Activated CD4-positive, alpha-beta T cell treated with anti-CD3 and anti-CD28 coated beads for 1 hour (primary cell): ENCODE results near the gene H1-8.
"Not testable (repeated sequence)": the region's sequence is repeated elsewhere in the genome, so short reads cannot be mapped to it uniquely, and the experiment has no call there.

ENCODE experiments used
- DNase-seq: peaks from one replicate; pipeline ENCODE4 v3.0.0-alpha.2; 2020

Gene H1-8

DNA sequence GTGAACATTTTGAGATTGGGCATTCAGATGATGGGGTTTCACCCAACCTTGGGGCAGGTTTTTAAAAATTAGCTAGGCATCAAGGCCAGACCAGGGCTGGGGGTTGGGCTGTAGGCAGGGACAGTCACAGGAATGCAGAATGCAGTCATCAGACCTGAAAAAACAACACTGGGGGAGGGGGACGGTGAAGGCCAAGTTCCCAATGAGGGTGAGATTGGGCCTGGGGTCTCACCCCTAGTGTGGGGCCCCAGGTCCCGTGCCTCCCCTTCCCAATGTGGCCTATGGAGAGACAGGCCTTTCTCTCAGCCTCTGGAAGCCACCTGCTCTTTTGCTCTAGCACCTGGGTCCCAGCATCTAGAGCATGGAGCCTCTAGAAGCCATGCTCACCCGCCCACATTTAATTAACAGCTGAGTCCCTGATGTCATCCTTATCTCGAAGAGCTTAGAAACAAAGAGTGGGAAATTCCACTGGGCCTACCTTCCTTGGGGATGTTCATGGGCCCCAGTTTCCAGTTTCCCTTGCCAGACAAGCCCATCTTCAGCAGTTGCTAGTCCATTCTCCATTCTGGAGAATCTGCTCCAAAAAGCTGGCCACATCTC, 8.4 kb upstream of the H1-8 start:
- DNase-seq: no peak

DNA sequence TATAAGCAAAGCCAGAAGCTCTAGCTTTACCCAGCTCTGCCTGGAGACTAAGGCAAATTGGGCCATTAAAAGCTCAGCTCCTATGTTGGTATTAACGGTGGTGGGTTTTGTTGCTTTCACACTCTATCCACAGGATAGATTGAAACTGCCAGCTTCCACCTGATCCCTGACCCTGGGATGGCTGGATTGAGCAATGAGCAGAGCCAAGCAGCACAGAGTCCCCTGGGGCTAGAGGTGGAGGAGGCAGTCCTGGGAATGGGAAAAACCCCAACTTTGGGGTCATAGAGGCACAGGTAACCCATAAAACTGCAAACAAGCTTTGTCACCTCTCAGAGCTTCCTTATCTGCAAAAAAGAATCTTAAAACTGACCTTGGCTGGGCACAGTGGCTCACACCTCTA, 7.9 kb upstream of the H1-8 start:
- DNase-seq: no peak

DNA sequence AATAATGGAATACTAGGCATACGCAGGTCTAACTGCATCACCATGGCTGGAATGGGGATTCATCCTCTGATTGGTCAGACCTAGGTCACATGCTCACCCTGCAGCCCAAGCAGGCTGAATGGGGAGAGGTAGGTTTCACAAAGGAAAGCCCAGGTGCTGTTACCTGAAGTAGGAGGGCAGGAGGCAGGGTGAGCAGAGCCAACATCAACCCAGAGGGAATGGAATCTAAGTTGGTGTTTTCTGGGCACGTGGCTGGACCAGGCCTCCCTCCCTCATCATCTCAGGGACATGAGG, 6.7 kb upstream of the H1-8 start:
- no peak for DNase-seq

DNA sequence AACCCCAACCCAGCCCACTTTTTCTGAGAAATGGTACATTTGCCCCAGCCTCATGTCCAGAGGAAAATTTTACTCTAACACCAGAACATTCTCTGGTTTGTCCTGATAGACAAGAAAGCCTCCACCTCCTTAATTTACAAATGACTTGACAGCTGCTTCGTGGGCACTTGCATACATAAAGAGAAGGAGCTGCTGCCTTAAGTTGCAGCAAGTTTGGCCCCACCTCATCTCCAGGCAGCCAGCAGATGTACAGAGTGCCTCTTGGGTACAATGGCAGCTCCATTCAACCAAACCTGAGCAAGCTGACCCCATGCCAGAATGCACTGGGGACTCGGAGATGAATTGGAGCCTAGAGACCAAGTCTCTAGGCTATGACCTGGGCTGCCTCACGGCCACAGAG, 6.2 kb upstream of the H1-8 start:
- no peak for DNase-seq

DNA sequence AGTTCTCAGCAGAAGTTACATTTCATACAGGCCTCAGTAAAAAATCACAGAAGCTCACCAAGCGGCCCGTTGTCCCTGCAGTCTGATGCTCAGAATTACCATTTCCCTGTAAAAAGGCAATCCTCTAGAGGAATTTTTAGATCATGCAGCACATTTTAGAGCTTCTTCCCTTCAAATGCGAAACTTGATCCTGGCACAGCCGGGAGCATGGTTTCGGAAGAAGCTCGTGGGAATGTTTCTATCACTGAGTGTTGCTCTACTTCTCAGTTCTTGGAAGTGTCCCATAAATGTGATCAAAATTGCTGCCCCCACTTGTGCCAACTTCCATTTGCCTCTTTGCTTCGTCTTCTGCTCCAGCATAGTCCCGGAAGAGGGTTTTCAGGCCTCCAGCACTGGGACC, 3.8 kb upstream of the H1-8 start:
- DNase-seq: no peak

DNA sequence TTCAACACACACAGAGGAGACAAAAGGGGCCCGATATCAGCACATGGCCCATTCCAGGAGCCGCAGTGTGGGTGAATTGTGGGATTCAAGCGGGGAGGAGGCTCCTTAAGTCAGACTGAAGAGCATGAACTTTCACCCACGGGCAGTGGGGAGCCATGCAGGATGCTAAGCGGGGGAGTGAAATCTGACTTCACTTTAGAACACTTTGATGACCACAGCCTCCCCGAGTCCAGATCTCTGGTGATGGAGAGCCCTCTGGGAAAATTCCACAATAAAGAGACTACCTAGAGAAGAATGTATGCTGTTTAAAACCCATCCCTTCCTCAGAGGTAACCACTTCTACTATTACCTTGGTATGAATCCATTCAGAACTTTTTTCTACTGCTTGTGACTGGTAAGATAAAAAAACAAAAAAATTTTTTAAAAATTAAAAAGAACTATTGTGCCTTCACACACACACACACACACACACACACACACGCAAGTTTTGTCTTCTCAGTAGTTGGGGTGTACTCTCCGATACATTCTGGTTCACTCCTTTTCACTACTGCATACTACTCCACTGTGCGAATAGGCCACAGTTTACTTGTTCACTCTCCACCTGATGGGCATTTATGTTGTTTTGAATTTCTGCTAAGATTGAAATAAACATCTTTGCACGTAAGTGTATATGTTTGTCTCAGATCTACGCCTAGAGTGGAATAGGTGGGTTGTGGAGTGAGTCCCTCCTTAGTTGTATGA, 2.0 kb upstream of the H1-8 start:
- DNase-seq: no peak

DNA sequence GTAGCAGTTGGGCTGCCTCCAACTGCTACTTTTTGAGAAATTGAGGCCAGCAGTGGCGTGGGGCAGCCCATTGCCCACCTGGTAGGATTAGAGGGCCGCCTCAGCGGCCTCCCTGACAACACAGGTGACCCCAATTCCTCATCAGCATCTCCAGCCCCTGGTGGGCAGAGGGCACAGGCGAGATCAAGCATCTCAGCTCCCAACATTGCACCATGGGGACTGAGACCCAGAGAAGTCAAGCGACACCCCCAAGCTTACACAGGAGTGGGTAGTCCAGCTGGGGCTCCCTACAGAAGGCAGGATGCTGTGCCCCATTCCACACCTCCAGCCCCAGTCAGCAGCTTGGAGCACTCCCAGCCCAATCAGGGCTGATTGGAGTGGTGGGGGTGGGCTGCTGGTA, 228 bp upstream of the H1-8 start:
- DNase-seq: no peak

DNA sequence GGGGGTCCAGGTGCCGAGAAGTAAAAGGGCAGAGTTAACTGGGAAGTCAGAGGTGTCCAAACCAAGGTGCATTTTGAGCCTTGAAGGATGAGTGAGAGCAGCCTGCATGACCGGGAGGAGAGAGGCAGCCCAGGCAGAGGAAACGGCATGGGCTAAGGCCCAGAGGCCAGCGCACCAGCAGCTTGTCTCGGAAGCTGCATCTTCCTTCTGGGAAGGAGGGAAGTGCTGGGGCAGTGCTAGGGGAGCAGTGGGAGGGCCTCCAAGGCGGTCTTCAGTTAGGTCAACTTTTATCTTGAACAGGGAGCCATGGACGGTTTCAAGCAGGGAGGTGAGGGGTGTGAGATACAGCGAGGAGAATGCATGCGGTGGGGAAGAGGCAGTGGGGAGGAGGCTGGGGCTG, 1.0 kb downstream of the H1-8 start:
- no peak for DNase-seq

DNA sequence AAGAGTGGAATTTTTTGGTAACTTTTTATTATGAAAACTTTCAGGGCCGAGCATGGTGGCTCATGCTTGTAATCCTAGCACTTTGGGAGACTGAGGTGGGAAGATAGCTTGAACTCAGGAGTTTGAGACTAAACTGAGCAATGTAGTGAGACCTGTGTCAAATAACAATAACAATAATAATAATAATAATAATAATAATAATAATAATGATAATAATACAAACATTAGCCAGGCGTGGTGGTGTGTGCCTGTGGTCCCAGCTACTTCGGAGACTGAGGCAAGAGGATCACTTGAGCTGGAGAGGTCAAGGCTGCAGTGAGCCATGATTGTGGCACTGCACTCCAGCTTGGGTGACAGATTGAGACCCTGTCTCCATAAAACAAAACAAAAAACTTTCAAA, 3.0 kb downstream of the H1-8 start:
- not testable (repeated sequence) for DNase-seq

DNA sequence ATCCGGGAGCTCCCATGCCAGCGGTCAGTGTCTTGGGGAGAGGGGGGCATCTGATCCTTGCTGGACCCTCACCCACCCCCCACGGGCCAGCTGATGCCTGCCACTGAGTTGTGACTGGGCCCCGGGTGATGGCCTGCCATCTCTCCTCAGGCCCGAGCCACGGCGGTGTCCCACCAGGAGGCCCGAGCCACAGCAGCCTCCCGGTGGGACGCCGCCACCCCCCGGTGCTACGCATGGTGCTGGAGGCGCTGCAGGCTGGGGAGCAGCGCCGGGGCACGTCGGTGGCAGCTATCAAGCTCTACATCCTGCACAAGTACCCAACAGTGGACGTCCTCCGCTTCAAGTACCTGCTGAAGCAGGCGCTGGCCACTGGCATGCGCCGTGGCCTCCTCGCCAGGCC, 4.3 kb downstream of the H1-8 start:
- DNase-seq: no peak

DNA sequence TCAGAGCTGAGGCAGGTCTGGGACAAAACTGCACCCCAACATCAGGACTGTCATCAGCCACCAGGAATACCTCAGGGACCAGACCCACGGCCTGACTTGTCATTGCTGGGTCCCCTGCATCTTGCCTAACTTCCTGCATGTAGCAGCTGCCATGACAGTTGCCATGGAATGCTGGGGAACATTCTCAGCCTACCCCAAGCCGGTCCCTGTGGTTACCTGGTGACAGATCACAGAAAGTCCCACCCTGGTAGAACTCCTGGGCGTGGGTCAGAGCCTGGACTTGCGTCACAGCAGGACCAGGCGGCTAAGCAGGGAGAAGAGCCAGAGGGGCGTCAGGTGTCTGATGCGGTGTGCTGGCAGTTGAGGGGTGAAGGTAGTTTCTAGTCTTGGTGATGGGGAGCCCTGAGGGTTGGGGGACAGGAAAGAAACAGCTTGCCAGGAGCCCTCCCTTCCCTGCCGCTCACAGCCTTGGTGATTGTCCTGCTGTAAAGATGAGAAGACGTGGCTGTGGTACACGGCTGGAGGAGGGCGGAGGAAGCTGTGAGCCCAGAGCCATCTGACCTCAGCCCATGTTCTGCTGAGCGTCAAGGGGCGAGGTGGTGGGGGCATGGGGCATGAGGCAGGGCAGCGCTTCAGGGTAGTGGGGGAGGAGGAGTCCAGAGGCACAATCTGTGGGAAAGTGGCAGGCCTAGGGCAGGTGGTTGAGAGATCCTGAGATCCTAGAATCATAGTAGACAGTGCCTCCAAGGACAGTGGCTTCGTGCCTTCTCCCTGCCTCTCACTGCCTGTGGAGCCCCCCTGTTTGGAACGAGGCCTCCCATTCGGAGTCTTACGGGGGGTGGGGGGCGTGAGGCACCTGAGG, 5.4 kb downstream of the H1-8 start:
- no peak for DNase-seq

DNA sequence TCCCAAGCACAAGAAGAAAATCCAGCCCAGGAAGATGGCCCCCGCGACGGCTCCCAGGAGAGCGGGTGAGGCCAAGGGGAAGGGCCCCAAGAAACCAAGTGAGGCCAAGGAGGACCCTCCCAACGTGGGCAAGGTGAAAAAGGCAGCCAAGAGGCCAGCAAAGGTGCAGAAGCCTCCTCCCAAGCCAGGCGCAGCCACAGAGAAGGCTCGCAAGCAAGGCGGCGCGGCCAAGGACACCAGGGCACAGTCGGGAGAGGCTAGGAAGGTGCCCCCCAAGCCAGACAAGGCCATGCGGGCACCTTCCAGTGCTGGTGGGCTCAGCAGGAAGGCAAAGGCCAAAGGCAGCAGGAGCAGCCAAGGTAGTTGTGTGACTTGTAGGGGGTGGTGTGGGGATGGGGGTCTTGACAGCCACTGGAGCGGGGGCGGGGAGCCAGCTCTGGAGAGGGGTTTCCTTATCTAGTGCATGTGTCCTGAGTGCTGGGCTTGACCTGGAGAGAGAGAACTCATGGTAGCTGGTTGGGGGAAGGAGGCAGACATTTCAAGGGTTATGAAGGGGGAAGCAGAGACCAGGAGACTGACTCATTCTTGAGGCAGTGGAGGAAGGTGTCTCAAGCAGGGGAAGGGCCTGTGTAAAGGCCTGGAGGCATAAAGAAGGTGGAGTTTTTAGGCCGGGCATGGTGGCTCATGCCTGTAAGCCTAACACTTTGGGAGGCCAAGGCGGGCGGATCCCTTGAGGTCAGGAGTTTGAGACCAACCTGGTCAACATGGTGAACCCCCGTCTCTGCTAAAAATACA, 6.2 kb downstream of the H1-8 start:
- DNase-seq: no peak

DNA sequence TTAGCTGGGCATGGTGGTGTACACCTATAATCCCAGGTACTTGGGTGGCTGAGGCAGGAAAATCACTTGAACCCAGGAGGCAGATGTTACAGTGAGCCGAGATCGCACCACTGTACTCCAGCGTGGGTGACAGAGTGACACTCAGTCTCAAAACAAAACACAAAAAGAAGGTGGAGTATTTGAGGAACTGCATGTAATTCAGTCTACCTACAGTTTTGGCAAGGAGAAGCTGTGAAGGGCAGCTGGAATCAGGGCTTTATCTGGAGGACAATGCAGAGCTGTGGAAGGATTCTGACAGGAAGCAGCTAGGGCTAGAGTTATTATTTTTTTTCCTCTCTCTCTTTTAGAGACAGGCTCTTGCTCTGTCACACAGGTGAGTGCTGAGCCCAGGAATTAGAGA, 6.8 kb downstream of the H1-8 start:
- no peak for DNase-seq

DNA sequence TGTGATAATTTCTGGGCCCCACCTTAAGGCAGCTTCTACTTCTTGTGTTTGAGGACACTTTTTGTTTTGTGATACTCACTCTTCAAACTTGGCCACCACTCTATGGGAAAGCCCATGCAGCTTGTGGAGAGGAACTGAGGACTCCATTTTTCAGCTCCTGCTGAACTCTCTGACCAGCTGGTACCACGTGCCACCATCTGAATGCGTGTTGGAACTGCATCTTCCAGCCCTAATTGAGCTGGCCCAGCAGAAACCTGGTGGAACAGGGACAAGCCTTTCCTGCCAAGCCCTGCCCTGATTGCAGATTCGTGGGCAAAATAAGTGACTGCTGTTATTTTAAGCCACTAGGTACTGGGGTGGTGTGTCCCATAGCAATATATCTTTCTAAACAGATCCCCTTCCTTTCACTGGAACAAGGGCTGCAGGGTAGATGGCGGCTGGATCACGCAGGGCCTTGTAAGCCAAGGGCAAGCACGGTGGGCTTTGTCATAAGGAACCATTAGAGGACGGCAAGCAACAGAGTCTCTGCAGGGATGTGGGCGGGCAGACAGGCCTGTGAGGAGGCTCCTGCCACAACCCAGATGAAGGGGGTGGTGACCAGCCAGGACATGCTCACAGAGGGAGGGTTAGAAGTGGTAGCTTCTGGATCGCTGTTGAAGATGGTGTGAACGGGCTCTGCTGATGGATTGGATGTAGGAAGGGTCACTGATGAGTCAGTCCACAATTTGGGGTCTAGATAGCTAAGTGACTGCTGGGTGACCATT, 9.5 kb downstream of the H1-8 start:
- DNase-seq: no peak

DNA sequence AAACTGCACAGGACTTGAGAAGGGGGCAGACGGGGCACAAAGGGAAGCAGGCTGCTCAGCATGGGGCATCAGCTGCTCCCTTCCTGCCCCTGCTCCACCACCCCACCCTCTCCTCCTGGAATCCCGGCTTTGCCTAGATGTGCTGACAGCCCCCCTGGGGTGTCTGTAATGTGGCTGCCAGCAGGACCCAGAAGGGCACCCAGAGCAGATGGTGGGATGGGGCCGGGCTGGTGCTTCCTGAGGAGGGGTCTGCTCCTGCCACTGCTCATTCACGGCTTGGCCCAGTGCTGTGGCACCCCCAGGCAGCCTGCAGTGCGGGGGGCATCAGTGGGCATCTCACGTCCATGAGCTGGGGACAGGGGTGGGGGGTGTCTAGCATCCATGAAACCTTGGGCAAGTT, 10.2 kb downstream of the H1-8 start:
- DNase-seq: no peak

DNA sequence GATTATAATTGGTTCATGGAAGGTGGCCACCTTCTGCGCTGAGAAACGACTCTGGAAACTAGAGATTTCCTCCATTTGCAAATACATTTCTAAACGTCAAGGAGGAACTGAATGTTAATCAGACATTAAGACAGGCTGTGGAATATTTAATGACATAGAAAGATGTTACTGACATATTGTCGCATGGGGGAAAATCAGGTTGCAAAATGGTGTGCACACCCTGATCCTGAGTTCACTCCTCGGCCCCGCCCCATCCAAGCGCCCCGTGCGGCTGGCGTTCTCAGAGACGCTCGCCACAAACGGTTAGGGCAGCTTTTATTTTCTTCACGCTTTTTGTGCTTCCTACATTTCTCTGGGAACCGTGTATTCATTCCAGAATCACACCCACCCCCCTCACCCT, 10.7 kb downstream of the H1-8 start:
- no peak for DNase-seq

DNA sequence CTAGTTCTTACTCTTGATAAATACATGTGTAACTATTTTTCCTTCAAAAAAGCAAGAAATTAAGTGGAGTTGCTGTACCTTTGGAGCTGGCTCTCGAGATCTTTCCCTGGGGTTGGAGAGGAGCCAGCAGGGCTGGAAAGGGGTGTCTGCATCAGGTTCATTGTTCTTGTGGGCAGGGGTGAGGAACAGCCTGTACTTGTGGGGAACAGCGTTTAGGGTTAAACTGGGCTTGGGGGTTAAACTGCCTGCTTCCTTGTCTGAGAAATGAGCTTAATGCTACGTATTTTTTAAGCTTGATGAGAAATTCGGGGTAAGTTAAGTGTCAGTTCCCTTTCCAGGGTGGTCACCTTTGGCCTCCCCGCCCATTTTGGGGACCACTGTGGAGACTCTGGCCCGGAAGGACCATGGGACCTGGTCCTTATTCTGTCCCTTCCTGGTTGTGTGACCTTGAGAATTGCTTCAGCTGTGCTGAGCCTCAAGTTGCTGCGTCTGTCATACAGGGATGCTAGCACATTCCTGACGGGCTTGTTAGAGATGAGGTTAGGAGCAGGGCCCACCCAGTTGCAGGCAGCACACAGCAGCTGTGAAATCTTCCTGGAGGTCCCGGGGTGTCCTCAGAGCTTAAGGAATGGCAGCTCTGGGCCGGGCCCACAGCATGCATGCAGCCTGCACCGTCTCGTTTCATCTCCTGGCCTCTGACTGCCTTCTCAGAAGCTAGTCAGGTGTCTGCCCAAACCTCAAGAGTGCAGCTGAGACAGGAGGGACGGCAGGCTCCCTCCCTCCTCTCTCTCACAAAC, 11.6 kb downstream of the H1-8 start:
- DNase-seq: no peak

DNA sequence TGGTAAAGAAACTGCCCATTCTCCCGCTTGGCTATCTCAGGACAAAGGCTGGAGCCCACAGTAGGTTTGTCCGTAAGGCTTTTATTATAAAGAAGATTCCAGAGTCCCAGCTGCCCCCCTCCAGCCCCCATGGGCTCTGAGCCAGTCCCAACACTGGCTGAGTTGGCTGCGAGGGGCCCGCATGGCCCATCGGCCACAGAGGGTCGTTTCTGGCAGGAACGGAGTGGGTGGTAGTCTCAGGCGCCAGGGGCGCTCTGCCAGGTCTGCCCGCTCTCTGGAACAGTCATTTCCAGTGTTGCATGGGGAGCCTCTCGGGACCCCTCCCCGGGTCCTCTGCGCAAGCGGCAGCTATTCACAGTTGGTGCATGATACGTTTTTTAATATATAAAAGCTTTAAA, 12.2 kb downstream of the H1-8 start:
- no peak for DNase-seq

DNA sequence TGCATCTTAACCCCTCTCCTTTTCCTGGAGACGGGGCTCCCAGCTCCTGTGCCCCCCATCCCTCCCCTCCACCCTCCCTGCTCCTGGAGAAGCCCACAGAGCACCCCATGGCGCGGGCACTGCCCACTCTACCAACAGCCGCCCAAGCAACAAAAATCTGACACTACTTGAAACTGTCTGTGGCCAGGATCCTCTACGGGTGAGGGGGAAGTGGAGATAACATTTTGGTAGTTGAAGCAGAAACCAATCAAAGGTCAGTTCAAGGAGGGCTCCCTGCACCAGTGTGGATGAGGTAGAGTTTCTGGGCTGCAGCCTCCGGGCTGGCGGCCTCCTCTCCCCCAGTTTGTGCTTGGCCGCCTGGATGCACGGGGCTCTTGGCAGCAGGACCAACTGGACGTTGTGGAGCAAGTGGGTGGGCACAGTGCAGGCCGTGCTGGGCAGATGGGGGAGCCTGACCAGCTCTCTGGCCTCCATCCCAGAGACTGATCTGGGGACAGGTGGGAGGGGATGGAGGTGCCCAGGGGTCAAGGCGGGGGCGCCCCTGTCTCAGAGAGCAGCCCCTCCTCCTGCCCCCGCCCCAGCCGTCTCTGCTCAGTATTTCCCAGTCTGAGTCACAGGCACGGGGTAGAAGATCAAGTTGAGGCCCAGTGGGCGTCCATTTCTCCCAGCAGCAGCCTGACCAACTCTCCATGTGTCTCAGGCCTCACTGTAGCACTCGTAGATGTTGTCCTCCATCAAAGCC, 12.8 kb downstream of the H1-8 start:
- no peak for DNase-seq

DNA sequence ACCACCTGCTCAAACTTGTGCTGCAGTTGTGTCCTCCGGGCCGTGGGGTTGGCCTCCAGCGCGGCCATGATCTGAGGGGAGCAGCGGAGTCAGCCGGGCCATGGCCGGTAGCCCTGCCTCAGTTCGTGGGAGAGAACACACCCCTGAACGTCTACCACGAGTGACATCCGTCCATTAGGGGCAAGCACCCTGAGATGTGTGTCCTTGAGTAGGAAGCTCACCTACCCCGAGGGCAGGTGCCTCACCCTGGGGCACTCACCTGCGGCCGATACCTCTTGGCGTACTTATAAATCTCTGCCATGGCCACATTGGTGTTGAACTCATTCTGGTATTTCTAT, 13.4 kb downstream of the H1-8 start:
- DNase-seq: no peak

DNA sequence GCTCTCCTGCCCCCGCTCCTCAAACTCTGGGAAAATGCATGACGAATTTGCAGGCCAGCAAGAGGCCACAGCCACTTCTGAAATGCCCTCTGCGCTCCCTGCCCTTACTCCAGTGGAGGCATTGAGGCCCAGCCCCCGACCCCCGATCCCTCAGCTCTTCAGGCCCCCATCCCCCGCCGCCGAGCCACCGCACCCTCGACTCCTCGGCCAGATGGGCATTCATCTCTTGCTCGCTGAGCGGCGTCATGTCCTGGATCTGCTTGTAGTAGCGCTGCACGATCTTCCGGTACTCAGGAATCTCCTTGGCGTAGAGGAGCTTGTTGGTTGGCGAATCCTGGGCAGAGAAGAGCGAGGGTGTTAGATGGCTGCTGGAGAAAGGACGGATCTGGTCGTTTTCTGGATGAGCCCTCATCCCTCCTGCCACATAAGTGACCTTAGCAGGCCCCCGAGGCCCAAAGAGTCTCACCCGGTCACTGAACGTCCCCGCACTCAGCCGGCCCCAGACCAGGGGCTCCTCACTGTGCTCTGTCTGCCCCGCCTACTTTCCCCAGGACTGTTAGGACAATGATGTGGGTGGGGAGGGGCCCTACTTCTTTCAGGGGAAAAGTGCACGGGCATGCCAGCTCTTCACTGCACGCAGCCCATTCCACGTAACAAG, 14.0 kb downstream of the H1-8 start:
- DNase-seq: no peak
